NCI-H187 treated with DMSO at 0.1 percent for 48 hours (cell line): ENCODE data around the gene TMEM217.
"Not testable (repeated sequence)": the region's sequence is repeated elsewhere in the genome, so short reads cannot be mapped to it uniquely, and the experiment has no call there.

ENCODE experiments used
- DNase-seq: peaks from one replicate; lab custom pipeline; 2025; lab: John Stamatoyannopoulos, UW

TMEM217 gene

DNA sequence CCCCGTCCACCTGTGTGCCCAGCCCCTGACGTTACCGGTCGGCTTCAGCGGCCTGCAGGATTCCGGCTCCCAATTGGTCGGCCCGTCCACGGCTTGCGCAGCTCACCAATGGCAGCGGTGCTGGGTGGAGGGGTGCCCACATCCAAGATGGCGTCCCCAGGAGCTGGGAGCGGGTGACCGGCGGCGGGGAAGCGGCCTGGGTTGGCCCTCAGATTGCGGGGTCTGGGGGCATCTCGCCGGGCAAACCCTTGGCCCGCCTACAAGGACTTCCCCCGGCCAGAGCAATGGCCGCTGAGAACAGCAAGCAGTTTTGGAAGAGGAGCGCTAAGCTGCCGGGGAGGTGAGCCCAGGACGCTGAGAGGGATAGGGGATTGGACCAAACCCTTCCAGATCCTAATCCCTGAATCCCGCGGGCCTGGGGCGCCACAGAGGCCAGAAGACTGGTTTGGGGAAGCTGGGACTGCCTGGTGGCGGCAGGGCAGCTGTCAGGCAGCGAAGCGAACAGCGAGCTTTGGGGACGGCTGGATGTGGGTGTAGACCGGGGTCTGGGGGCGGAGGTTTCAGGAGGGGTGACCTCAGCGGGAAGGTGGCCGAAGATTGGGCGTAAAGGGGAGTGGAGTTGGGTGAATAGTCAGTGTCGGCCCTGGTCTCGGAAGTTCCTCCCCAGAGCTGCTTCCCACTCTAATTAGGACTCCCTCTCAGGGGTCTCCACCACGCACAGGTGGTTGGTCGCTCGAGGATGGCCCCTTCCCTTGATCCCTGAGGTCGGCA is at the start of gene TMEM217, which contains the start of gene TBC1D22B:
Gene TMEM217, minus strand, starts transcription at position 511 of the 771 bp plus-strand sequence. CDS start 39,114 bp downstream, outside the sequence.
Gene TBC1D22B, plus strand, starts transcription at position 139 of the 771 bp plus-strand sequence. Its CDS starts 146 bp downstream, at position 285.
- peak; percentile 79 for DNase-seq

DNA sequence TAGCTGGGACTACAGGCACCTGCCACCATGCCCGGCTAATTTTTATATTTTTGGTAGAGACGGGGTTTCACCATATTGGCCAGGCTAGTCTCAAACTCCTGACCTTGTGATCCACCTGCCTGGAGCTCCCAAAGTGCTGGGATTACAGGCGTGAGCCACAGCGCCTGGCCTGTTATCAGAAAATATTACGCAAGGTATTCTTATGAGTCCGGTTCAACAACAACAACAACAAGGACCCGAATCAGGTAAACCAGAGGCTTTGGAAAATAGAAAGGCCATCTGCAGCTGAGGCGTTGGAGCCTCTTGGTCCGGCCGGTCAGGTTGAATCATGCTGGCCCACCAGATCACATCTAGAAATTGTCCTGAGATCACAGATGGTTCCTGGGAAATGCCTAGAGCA is 49.5 kb upstream of the TMEM217 start:
- DNase-seq = not testable (repeated sequence)

DNA sequence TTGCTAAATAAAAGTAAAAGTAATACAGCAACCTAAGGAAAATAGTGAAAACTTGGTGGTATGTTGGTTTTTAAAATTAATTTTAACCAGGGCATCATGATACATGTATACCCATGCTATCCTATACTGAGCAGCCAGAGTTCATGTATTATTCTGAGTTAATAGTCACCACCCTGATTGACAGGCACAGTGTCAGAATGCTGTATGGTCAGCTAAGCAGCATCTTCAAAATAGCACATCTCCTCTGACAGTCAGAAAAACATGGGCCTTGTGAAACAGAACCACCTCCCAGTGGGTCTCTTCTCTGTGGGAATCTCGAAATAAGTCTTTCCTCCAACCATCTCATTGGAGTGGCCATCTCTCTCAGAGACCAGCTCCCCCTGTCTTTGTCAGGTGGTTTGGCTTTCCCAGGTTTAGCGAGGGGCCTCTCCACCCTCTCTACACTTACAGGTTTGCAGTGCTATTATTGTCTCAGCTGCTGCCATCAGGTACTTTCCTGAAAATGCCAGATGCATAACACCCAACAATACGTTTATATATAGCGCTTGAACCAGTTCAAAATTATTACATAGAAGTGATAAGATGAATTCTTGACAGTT is 48.8 kb upstream of the TMEM217 start:
- DNase-seq = peak; percentile 22

DNA sequence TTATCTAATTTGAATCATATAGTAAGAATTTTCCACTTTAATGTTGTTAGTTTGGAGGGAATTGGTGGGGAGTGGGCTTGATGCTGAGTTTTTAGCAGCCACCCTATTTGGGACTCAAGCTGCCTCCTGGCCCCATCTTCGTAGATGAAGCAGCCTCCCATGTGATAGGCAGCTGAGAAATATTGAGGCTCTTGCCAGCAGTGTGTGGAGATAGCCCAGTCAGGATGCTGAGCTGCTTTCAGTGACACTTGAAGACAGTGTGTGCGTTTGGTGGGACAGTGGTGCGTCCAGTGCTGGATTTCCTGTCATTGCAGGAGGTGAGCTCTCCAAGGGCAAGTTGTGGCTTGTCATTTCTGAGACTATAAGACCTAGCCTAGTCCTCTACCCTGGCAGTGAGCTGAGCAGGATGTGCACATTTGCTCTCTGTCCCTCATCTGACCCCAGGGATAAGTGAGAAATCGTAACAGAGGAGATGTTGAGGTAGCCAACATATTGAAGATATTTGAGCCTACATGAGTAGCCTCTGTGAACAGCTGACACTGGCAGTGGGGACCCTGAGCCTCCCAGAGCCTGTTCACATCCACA is 48.0 kb upstream of the TMEM217 start:
- DNase-seq = no peak

DNA sequence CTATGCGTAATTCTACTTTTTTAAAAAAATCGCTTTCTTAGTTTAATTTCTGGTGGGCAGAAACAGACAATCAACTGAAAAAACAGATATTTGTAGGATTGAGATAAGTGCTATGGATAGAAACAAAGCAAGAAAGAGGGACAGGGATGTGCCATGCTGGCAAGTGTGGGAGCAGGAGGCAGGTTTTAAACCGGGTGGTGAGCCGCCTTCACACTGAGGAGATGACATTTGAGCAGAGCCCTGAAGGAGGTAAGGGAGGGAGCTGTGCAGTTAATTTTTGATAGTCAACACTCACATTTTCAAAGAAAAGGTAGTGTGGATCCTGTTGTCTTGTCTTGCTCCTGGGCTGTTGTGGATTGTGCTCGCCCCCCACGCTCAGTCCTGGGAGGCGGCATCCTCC is 46.8 kb upstream of the TMEM217 start:
- DNase-seq = no peak

DNA sequence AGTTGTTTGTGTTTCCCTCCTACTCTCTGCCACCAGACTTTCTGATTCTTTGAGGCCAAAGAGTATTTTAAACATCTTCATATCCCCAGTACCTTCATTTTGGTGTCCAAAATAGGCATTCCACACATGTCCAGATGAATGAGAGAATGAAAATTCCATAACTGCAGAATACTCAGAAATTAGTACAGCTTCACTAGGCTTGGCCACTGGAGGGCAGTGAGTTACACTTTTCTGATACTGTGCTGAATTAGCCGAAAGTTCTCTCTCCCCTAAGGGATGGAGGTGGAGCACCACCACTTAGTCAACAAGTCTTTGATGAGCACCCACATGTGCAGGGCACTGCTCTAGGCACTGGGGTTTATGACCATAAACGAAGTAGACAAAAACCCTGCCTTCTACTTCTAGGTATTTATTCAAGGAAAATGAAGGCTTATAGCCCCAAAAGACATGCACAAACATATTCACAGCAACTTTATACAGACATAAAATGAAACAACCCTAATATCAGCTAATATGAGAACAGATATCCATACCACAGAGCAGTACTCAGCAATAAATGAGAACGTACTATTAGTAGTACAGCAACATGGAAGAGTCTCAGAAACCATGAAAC is 46.1 kb upstream of the TMEM217 start:
- no peak for DNase-seq

DNA sequence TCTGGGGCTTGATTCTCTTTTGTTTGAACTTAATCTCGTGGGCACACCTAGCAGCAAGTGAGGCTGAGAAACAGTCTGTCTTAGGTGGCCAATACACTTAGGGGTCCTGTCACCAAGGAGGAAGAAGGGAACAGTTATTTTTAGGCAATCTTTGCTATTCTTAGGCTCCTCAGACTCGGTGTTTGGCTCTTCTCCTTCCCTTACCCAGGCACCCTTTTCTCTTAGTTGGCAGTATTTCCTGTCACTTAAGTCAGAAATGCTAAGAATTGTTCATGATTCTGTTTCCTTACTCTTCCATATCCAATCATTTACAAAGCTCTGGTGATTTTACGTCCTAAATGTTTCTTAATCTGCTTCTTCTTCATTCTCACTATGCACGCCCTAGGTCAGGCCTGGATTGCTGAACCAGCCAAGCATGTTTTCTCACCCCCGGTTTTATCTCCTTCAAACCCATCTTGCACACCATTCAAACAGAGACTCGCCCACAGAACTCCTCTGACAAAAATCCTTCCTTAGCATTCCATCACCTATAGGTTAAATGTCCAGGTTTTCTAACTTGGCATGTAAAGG is 45.2 kb upstream of the TMEM217 start:
- DNase-seq = no peak

DNA sequence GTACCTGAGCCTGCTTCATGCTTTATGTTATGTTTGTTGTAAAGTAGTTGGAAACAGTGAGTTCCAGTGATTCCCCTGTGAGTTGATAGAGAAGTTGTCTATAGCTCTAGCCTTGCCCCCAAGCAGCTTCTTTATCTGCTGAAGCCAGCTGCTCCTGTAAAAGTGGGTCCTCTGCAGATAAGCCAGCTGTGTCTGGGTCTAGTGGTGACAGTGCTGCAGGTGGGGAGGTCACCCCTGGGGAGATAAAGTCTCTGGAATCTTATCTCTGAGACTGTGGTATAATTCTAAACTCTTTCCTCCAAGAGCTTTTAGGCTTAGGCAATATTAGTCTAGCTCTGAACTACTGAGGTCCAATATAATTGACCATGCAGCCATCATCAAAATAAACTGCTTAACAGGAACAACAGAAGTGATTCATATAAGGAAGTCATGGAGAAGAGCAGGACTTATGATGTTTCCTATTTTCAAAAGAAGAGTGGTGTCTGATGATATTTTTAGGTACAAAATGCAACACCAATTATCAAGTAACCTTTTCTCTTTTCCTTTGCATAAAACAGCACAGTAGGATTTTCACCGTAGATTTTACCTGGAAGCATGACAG is 44.2 kb upstream of the TMEM217 start:
- no peak for DNase-seq

DNA sequence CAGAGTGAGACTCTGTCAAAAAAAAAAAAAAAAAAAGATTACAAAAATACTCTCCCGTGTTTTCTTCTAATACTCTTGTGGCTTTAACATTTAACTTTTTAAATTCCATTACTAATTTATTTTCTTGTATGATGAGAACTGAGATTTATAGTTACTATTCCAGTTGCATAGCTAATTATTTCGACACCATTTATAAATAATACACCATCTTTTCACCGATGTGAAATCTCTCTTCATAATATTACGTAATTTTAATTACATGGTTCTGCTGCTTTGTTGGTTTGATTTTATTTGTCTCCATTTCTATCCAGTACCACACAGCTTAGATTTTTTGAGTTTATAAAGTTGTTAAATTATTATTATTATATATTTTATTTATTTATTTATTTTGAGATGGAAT is 42.0 kb upstream of the TMEM217 start:
- DNase-seq = no peak

DNA sequence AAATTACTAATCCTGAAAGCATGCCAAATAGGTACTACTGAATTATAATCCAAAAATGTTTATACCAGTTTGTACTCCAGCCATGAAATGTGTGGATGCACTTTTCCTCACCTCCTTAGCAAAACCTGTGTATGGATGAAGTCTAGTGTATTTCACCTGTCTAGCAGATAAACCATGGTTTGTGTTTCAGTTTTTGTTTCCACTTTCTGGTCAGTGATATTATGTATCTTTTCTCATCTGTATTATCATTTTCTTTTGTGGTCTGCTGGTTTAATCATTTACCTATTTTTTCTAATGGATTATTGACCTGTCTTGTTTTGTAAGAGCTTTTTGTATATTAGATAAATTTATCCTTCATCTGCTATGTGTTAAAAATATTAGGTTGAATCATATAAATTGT is 41.0 kb upstream of the TMEM217 start:
- no peak for DNase-seq

DNA sequence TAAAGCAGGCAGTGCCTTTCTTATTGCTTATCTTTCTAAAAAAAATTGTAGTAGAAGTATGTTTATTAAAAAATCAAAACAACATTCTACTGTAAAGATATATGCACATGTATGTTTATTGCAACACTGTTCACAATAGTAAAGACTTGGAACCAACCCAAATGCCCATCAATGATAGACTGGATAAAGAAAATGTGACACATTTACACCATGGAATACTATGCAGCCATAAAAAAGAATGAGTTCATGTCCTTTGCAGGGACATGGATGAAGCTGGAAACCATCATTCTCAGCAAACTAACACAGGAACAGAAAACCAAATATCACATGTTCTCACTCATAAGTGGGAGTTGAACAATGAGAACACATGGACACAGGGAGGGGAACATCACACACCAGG is 39.7 kb upstream of the TMEM217 start:
- DNase-seq = not testable (repeated sequence)

DNA sequence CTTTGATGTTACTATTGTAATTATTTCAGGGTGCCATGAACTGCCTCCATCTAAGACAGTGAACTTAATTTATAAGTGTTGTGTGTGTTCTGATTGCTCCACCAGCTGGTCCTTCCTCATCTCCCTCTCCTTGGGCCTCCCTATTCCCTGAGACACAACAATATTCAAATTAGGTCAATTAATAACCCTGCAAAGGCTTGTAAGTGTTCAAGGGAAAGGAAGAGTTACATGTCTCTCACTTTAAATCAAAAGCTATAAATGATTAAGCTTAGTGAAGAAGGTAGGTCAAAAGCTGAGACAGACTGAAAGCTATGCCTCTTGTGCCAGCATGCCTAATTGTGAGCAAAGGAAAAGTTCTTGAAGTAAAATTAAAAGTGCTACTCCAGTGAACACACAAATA is 35.5 kb upstream of the TMEM217 start:
- no peak for DNase-seq

DNA sequence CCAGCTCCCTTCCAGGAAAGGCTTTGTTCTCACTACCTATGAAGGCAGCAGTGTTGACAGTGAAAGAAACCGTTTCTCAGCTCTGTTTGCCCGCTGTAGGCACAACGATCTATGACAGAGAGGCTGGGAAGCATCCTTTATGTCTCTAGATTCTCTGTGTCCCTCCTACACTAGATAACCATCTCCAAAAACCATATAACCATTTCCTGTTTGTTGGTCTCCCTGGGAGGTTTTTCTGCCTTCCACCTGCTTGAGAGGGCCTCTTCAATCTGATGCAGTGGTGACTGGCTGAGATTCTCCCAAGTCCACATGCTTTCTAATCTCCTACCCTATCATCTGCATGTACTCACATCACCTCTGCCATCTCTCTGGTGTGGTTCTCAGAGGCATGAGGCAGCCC is 32.0 kb upstream of the TMEM217 start:
- DNase-seq = peak; percentile 20

DNA sequence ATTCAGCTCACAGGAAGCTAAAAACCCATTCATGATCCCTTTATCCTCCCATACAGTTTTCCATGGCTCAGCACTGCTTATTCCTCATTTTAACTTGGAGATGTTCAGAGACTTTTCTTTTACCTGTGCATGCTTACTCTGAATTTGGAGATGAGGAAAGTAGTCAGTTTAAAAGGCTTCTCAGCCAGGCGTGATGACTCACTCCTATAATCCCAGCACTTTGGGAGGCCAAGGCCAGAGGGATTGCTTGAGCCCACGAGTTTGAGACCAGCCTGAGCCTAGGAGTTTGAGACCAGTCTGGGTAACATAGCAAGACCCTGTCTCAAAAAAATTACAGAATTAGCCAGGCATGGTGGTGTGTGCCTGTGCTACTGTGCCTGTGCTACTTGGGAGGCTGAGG is 30.3 kb upstream of the TMEM217 start:
- DNase-seq = no peak

DNA sequence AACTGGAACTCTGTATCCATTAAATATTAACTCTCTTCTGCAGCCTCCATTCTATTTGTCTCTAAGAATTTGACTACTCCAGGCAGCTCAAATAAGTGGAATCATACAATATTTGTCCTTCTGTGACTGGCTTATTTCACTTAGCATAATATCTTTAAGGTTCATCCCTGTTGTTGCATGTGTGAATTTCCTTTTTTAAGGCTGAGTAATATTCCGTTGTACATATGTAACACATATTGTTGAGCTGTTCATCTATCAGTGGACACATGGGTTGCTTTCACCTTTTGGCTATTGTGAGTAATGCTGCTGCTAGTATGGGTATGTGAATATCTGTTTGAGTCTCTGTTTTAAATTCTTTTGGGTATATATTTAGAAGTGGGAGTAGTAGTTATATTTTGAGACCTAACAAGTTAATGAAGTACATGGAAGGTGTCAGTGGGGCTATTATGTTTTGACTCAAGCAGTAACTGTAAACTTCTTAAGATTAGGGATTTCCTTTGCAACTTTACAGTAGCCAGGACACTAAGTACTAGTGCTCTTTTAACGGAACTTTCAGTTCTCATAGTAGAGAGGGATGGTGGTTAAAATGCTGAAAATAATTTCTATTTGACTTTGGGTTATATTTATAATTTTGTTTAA is 29.7 kb upstream of the TMEM217 start:
- no peak for DNase-seq

DNA sequence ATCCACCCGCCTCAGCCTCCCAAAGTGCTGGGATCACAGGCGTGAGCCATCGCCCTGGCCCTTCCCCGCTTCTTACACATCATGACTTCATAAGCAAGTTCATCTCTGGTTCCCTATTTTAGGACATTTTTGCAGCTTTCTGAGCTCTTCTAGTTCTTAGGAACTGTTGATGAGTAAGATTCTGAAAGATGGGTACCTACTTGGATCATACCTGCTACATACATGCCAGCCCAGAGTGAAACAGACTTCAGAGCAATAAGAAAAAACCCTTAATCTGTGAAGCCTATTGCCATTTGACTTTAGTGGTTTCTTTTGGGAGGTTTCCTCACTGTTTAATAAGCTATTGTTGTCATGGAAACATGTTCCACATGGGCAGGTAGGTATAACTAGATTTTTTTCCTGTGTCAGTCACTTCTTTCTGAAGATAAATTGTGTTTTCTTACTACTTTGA is 27.9 kb upstream of the TMEM217 start:
- no peak for DNase-seq

DNA sequence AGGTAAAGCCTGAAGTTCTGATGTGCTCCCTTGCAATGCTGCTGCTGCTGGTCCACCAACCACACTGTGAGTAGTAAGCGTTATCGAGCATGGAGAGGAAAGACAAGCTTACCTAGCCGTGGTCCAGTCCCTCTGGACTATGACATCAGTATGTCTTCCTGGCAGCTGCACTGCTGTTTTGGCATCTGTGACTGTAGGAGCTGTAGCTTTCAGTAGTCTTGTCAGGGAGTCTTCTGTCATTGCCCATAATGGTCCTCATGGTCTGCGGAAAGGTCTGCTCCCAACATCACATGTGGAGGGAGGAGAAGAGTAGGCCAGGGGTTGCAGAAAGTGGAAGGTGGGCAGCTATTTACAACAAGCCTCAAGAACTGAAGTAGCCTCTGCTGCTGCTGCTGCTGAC is 26.8 kb upstream of the TMEM217 start:
- DNase-seq = no peak

DNA sequence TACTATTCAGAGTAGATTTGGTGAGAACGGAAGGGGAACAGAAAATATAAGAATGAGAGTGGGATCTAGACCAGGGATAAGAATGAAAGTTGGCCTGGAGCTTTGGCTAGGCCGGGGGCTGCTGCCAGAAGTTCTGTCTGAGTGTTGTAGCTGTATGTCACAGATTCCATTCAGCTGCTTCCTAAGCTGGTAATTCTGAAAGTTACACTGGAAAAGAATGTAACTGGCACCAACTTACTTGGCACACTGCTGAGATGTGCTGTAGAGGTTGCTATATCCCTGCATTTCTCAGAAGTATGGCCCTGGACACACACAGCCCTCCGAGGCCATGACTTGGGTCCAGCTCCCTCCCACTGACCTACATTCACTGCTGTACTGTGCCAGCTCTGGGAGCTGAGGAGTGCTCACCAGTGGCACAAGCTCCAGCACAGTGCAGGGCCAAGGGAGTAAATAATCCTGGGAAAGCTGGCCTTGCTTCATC is 25.8 kb upstream of the TMEM217 start:
- DNase-seq = no peak

DNA sequence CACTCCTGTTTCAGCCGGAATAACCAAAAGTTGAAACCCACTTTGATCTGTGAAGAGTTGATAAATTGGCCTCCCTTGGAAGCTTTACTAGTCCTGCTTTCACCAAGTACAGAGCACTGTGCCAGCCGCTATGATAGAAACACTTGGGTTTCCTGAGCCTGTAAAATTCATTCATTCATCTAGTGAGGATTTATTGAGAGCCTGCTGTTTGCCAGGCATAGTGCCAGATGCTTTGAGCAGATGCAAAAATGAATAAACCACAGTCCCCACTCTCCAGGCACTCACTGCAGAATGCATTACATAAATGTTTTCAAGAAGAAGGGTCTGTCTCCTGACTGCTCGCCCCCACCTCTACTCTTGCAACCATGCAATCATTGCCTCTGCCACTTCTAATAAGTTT is 25.3 kb upstream of the TMEM217 start:
- DNase-seq = no peak

DNA sequence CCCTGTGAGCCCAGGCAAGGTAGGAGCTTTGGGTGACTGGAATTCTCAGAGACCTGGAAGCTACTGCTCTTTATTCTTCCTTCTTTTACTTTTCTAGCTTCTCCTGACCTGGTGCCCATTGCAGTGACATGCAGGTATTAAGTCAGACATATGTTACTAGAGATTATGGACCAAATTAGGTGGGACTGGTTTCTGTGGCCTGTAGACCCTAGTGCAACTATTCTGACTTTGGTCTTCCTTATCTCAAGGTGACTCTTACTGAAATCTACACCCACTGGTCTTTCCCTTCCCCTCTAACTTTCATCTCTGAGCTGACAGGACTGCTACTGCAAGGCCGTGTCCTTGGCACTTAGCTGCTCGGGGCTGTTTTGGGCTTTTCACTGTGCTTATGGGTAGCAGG is 24.4 kb upstream of the TMEM217 start:
- DNase-seq = no peak

DNA sequence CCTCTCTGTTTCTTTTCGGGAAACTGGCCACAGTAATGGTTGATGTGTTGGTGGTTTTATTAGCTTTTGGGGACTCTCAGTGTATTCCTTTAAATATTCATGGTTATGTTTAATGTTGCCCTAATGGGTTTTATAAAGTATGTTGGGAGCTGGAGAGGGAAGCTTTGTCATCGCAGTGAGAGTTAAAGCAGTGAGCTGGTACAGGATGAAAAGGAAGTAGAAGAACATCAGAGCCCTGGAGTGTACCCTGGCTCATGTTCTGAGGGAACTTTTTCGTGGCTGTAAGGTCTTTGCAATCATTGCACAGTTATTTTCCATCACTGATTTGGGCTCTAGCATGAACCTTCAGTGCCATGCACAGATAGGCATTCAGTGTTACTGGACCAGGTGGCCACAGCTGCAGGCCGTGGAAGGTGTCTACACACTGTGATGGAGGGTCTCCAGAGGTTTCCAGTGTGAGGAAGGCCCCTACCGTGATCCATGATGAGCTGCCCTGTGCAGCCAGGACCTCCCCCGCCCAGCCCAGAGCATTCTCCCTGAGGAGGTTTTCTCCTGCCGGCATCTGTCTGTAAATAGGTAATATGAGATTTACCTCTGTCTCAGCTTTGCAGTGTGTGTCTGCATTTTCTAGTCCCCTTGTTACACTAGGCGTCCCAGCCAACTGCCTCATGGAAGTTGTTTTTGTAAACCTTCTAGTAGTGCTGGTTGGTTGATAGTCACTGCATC is 22.4 kb upstream of the TMEM217 start:
- no peak for DNase-seq
